Gastrocnemius medialis (tissue), 4 donors: Measurements from ENCODE around the gene NECAB3. TPM values are rescaled to one million over a fixed set of nuclear protein-coding genes. Genes with fewer than 3 reads are reported as not detected.
A peak's percentile ranks its signal among the peaks of the same experiment; 100 is the strongest.
"Not testable (repeated sequence)": the region's sequence is repeated elsewhere in the genome, so short reads cannot be mapped to it uniquely, and the experiment has no call there.

Source experiments
- ATAC-seq, 2 donors: fragments of 150-250 bp; one replicate each; pipeline ENCODE4 v1.9.1; 2016
- DNase-seq, 2 donors: peaks; one replicate each; pipeline ENCODE4 v3.0.0-alpha.2; 2019
- H3K27ac ChIP-seq, 4 donors: fragments of 200-600 bp; sonication (generic); 1 replicate in 1 of 4; 2 replicates in 3 of 4; pipeline ENCODE4 v1.5.1; 2016 to 2018; ENCODE audit warnings: mild to moderate bottlenecking in 2 of 4, moderate library complexity in 1 of 4
- H3K27me3 ChIP-seq, 3 donors: fragments of 200-600 bp; sonication (generic) in 2 of 3; 1 replicate in 1 of 3; 2 replicates in 2 of 3; pipeline versions ENCODE4 v1.5.1 to v1.6.0; 2016 to 2019; ENCODE audit warnings: mild to moderate bottlenecking in 1 of 3, moderate library complexity in 1 of 3
- H3K36me3 ChIP-seq, 2 donors: fragments of 200-600 bp; sonication (generic) in 1 of 2; one replicate each; pipeline ENCODE4 v1.5.1; 2017 to 2018
- H3K4me1 ChIP-seq, 2 donors: fragments of 200-600 bp; sonication (generic) in 1 of 2; one replicate each; pipeline ENCODE4 v1.5.1; 2016 to 2017; ENCODE audit warnings: mild to moderate bottlenecking in 2 of 2
- H3K4me3 ChIP-seq, 4 donors: fragments of 200-600 bp; sonication (generic) in 3 of 4; 1 replicate in 1 of 4; 2 replicates in 3 of 4; pipeline ENCODE4 v1.5.1; 2016 to 2019; ENCODE audit warnings: mild to moderate bottlenecking in 2 of 4
- H3K9me3 ChIP-seq, 3 donors: fragments of 200-600 bp; sonication (generic) in 2 of 3; 1 replicate in 1 of 3; 2 replicates in 2 of 3; pipeline ENCODE4 v1.5.1; 2016 to 2019
- POLR2A ChIP-seq, 2 donors: fragments of 450-650 bp; IDR thresholded peaks; one replicate each; pipeline ENCODE4 v1.6.1; 2017; ENCODE audit warnings: antibody characterized with exemption in 2 of 2, mild to moderate bottlenecking in 2 of 2, moderate library complexity in 2 of 2
- in situ Hi-C, 4 donors: fragments of 200-750 bp; cut with MboI; loops; one replicate each; pipeline versions ENCODE4 v1.15.0 to v1.8.0; 2017; ENCODE audit warnings: low sequenced_read_pairs in 4 of 4
- intact Hi-C: fragments of 100-400 bp; cut with DNase I; formaldehyde crosslinking; loops from one replicate; pipeline ENCODE4 v1.15.1; 2023; ENCODE audit warnings: low total_unique reads
- total RNA-seq, 4 donors: library from RNA; depleted of rRNA; stranded (reverse); fragments of >200 nt; gene quantifications; one replicate each; pipeline versions ENCODE4 v1.1.0 to v1.2.3, GENCODE V29; 2016
- TF ChIP-seq, protein P1 (sequence below), 5 experiments: fragments of 450-650 bp in 3 of 5; fragments of 200-600 bp in 2 of 5; sonication (generic) in 2 of 5; IDR thresholded peaks in 4 of 5; conservative IDR thresholded peaks in 1 of 5; 1 replicate in 4 of 5; 2 replicates in 1 of 5; pipeline ENCODE4 v1.5.1; 2016 to 2019; ENCODE audit warnings: antibody characterized with exemption in 5 of 5, mild to moderate bottlenecking in 3 of 5, moderate library complexity in 3 of 5

Gene NECAB3
- total RNA-seq, 4 donors from 2014 or later: 72.3 to 127 (median 107) TPM

DNA sequence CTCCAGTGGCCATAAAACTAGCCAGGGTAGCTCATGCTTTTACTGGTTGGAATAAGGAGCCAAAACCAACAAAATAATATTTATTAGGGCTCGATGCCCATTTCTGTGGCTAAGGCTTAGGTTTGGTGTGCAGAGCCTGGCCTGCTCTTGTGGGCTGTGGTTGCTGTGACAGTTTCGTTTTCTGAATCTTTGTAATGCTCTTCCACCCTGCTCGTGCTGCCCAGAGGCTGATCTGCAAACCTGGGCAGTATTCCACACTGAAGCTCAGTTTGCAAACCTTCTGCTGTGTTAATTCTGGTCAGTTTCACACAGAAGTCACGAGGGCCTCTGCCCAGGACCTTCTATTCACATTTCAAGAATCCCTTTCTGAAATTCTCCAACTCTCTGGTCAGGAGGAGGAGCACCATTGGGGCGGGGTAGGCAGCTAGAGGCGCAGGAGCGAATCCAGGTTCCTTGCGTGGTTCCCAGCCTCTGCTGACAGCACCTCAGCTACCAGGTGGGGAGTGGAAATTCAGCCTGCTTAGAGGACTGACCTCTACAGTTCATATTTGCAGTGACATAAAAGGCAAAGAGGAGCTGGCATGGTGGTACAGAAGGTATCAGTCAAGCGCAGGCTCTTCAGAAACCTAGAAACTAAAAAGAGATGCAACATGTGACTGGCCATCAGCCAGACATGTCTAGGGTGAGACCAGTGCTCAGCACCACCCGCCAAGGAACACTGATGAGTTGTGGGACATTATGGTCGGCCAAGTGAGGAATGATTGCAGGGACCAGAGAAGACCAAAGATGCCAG is 26.4 kb downstream of the NECAB3 start:
- peak in 1 of 2 donors; percentile 40 for DNase-seq
- in situ Hi-C loops (no loop called here), intact Hi-C loops (no loop called here)
- H3K36me3 ChIP-seq: peaks cover 0 to 20% of the 10 kb centered on the region in 2 donors
- peaks cover 13 to 25% of the 10 kb centered on the region in 2 donors for H3K4me1 ChIP-seq
- ATAC-seq: peak in 1 of 2 donors; percentile 18
- H3K27ac ChIP-seq: no peak overlapping the region
- H3K4me3 ChIP-seq: no peak overlapping the region
- H3K9me3 ChIP-seq: no peaks in the 10 kb centered on the region
- no peaks in the 10 kb centered on the region for H3K27me3 ChIP-seq
- no peak for TF ChIP-seq POLR2A (IDR thresholded peaks at IDR 0.05)
- TF ChIP-seq, protein P1, sequence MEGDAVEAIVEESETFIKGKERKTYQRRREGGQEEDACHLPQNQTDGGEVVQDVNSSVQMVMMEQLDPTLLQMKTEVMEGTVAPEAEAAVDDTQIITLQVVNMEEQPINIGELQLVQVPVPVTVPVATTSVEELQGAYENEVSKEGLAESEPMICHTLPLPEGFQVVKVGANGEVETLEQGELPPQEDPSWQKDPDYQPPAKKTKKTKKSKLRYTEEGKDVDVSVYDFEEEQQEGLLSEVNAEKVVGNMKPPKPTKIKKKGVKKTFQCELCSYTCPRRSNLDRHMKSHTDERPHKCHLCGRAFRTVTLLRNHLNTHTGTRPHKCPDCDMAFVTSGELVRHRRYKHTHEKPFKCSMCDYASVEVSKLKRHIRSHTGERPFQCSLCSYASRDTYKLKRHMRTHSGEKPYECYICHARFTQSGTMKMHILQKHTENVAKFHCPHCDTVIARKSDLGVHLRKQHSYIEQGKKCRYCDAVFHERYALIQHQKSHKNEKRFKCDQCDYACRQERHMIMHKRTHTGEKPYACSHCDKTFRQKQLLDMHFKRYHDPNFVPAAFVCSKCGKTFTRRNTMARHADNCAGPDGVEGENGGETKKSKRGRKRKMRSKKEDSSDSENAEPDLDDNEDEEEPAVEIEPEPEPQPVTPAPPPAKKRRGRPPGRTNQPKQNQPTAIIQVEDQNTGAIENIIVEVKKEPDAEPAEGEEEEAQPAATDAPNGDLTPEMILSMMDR (IDR thresholded peaks at IDR 0.05 in 4 of 5, conservative IDR thresholded peaks at IDR 0.05 in 1 of 5): no peak

DNA sequence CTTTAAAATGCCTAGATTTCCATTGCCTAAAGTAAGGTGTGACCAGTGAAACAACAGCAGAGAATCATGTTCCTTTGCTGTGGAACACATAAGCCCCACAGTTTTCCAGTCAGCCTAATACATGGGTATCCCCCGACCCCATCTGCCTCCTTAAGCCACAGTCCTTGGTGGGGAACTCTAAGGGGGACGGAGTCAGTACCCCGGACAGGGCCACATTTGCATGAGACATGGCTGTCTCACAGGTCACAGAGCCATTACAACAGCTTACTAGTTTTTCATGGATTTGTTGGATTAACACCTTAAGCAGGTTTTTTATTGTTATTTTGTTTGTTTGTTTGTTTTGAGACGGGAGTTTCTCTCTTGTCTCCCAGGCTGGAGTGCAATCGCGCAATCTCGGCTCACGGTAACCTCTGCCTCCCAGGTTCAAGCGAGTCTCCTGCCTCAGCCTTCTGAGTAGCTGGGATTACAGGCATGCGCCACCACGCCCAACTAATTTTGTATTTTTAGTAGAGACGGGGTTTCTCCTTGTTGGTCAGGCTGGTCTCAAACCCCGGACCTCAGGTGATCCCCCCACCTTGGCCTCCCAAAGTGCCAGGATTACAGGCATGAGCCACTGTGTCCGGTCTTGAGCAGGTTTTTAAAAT is 27.1 kb downstream of the NECAB3 start:
- intact Hi-C loops, H3K9me3 ChIP-seq, H3K27ac ChIP-seq, H3K27me3 ChIP-seq, DNase-seq, ATAC-seq, in situ Hi-C loops, H3K4me3 ChIP-seq: not testable (repeated sequence)
- Histone ChIP-seq H3K36me3 (peaks cover 0 to 27% of the 10 kb centered on the region in 2 donors), H3K4me1 (peaks cover 13 to 25% of the 10 kb centered on the region in 2 donors)

DNA sequence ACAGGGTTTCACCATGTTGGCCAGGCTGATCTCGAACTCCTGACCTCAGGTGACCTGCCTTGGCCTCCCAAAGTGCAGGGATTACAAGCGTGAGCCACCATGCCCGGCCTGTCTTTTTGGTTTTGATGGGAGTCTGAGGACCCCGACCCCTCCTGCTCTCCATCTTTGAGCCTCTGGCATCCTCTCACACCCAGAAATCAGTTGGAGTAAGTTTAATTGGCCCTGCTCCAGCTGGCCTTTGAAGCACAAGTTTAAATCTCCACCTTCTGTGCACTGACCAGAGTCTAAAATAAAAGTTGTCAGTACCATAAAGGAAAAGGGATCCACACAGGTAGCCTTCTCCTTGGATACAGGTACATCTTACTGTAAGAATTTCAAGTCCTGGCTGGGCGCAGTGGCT is 28.0 kb downstream of the NECAB3 start:
- Histone ChIP-seq H3K9me3 (no peaks in the 10 kb centered on the region), H3K27ac (no peak overlapping the region), H3K36me3 (peaks cover 0 to 34% of the 10 kb centered on the region in 2 donors), H3K4me1 (peaks cover 13 to 25% of the 10 kb centered on the region in 2 donors), H3K4me3 (no peak overlapping the region), H3K27me3 (no peaks in the 10 kb centered on the region)
- in situ Hi-C loops: no loop called here
- intact Hi-C loops: no loop called here
- ATAC-seq: no peak
- TF ChIP-seq, protein P1 (IDR thresholded peaks at IDR 0.05 in 4 of 5, conservative IDR thresholded peaks at IDR 0.05 in 1 of 5): no peak
- TF ChIP-seq POLR2A (IDR thresholded peaks at IDR 0.05): no peak
- DNase-seq: no peak

DNA sequence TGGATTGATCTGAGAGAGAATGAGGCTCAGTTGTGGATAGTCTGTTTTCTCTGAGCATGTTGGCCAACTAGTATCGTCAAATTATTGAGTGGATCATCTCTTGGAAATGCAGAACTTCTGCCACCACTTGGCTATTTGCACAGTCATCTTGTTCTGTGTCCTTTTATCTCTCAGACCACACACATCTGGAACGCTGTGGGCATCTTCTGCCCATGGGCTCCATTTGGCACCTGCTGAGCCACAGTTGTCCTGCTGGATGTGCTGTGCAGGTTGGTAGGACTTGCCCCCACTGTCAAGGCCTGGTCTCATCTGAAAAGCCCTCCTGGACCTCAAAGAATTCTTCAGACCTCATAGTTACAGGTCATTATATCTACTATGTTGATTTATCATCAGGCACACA is 28.8 kb downstream of the NECAB3 start:
- in situ Hi-C loops (no loop called here), intact Hi-C loops (no loop called here)
- H3K4me3 ChIP-seq: no peak overlapping the region
- H3K36me3 ChIP-seq: peaks cover 0 to 42% of the 10 kb centered on the region in 2 donors
- peaks cover 13 to 25% of the 10 kb centered on the region in 2 donors for H3K4me1 ChIP-seq
- TF ChIP-seq, protein P1 (IDR thresholded peaks at IDR 0.05 in 4 of 5, conservative IDR thresholded peaks at IDR 0.05 in 1 of 5): no peak
- no peak for TF ChIP-seq POLR2A (IDR thresholded peaks at IDR 0.05)
- H3K9me3 ChIP-seq: no peaks in the 10 kb centered on the region
- ATAC-seq: no peak
- H3K27me3 ChIP-seq: no peaks in the 10 kb centered on the region
- DNase-seq: no peak
- no peak overlapping the region for H3K27ac ChIP-seq

DNA sequence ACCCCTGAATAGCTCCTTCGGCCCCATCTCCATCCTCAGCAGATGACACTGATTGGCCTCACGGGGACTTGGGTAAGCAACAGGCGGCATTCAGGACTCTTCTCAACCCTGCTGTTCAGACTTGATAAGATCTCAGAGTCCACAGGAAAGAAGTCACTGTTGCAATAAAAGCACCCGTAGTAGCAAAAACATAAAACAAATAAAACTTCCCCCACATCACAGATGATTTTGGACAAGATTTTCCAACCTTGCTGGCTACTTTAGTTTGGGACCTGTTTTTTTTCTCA is 29.2 kb downstream of the NECAB3 start:
- Histone ChIP-seq H3K27me3 (no peaks in the 10 kb centered on the region), H3K9me3 (no peaks in the 10 kb centered on the region), H3K36me3 (peaks cover 0 to 46% of the 10 kb centered on the region in 2 donors), H3K27ac (no peak overlapping the region), H3K4me3 (no peak overlapping the region), H3K4me1 (peaks cover 13 to 25% of the 10 kb centered on the region in 2 donors)
- no peak for DNase-seq
- TF ChIP-seq, protein P1 (IDR thresholded peaks at IDR 0.05 in 4 of 5, conservative IDR thresholded peaks at IDR 0.05 in 1 of 5): no peak
- no peak for TF ChIP-seq POLR2A (IDR thresholded peaks at IDR 0.05)
- no peak for ATAC-seq
- intact Hi-C loops (no loop called here), in situ Hi-C loops (no loop called here)
